GM19468 (cell line): ENCODE results near the gene MACROH2A1.

ENCODE experiments used
- ATAC-seq: cut with Tn5 transposase; IDR thresholded peaks from one replicate; pipeline ENCODE4 v1.9.1; 2021; ENCODE audit warnings: mild to moderate bottlenecking, moderate library complexity, moderate number of reproducible peaks; ENCODE audit not compliant: unreplicated experiment; ENCODE audit errors: extremely low read depth

Gene MACROH2A1

GRCh38 chr5:135337064-135337463 lies 62.0 kb downstream of the MACROH2A1 start:
- ATAC-seq: no peak

- no peak for ATAC-seq
Observed at GRCh38 chr5:135335031-135335828, 63.8 kb downstream of the MACROH2A1 start.

- no peak for ATAC-seq
Observed at GRCh38 chr5:135333732-135334515, 65.1 kb downstream of the MACROH2A1 start.

- ATAC-seq: no peak
Observed at GRCh38 chr5:135332519-135333150, 66.4 kb downstream of the MACROH2A1 start.

GRCh38 chr5:135331612-135332011 lies 67.4 kb downstream of the MACROH2A1 start:
- ATAC-seq: no peak

- ATAC-seq: no peak
Observed at GRCh38 chr5:135330798-135331096, 68.3 kb downstream of the MACROH2A1 start.

- no peak for ATAC-seq
Observed at GRCh38 chr5:135329913-135330797, 68.9 kb downstream of the MACROH2A1 start.

GRCh38 chr5:135329066-135329912 lies 69.7 kb downstream of the MACROH2A1 start:
- ATAC-seq: no peak

GRCh38 chr5:135328128-135328687 lies 70.8 kb downstream of the MACROH2A1 start:
- ATAC-seq: no peak

- ATAC-seq: no peak
Observed at GRCh38 chr5:135327429-135328127, 71.5 kb downstream of the MACROH2A1 start.

GRCh38 chr5:135326296-135327254 lies 72.5 kb downstream of the MACROH2A1 start:
- no peak for ATAC-seq

GRCh38 chr5:135324897-135325650 lies 74.0 kb downstream of the MACROH2A1 start:
- no peak for ATAC-seq

GRCh38 chr5:135324160-135324559 lies 74.9 kb downstream of the MACROH2A1 start:
- ATAC-seq: no peak

- ATAC-seq: no peak
Observed at GRCh38 chr5:135323701-135324132, 75.3 kb downstream of the MACROH2A1 start.

- ATAC-seq: no peak
Observed at GRCh38 chr5:135323227-135323626, 75.8 kb downstream of the MACROH2A1 start.

GRCh38 chr5:135322744-135323143 lies 76.3 kb downstream of the MACROH2A1 start:
- no peak for ATAC-seq

GRCh38 chr5:135322271-135322670 lies 76.8 kb downstream of the MACROH2A1 start:
- no peak for ATAC-seq
